Ascending aorta (tissue), 2 donors: ENCODE data around the gene ANKRD11. TPM values are rescaled to one million over a fixed set of nuclear protein-coding genes. Genes with fewer than 3 reads are reported as not detected.

Experiments used
- DNase-seq, 2 donors: peaks; one replicate each; pipeline ENCODE4 v3.0.0-alpha.2; 2019; ENCODE audit warnings: low spot score in 2 of 2
- H3K27ac ChIP-seq, 2 donors: fragments of 200-600 bp; sonication (generic); one replicate each; pipeline ENCODE4 v1.5.1; 2016 to 2017; ENCODE audit warnings: mild to moderate bottlenecking in 1 of 2
- H3K27me3 ChIP-seq: fragments of 200-600 bp; sonication (generic); one replicate; pipeline ENCODE4 v1.5.1; 2017
- H3K36me3 ChIP-seq, 2 donors: fragments of 200-600 bp; sonication (generic); one replicate each; pipeline ENCODE4 v1.5.1; 2016
- H3K4me1 ChIP-seq, 2 donors: fragments of 200-600 bp; sonication (generic); one replicate each; pipeline ENCODE4 v1.5.1; 2016 to 2017; ENCODE audit warnings: mild to moderate bottlenecking in 1 of 2
- H3K4me3 ChIP-seq, 2 donors: fragments of 200-600 bp; sonication (generic); one replicate each; pipeline ENCODE4 v1.5.1; 2016 to 2017; ENCODE audit warnings: mild to moderate bottlenecking in 1 of 2
- H3K9me3 ChIP-seq, 2 donors: fragments of 200-600 bp; sonication (generic); one replicate each; pipeline ENCODE4 v1.5.1; 2016
- intact Hi-C: fragments of 100-400 bp; cut with DNase I; formaldehyde crosslinking; loops from one replicate; pipeline ENCODE4 v1.15.1; 2023
- total RNA-seq: library from RNA; depleted of rRNA; stranded (reverse); fragments of >200 nt; gene quantifications from one replicate; pipeline ENCODE4 v1.1.0, GENCODE V29; 2016
- TF ChIP-seq, protein P1 (sequence below), 3 experiments: fragments of 200-600 bp in 2 of 3; fragments of 450-650 bp in 1 of 3; sonication (generic) in 2 of 3; IDR thresholded peaks; one replicate each; pipeline ENCODE4 v1.5.1; 2016 to 2019; ENCODE audit warnings: antibody characterized with exemption in 3 of 3, mild to moderate bottlenecking in 1 of 3, moderate library complexity in 1 of 3

The ANKRD11 gene
- total RNA-seq, 1 donor from 2014 or later: 124 TPM

DNA sequence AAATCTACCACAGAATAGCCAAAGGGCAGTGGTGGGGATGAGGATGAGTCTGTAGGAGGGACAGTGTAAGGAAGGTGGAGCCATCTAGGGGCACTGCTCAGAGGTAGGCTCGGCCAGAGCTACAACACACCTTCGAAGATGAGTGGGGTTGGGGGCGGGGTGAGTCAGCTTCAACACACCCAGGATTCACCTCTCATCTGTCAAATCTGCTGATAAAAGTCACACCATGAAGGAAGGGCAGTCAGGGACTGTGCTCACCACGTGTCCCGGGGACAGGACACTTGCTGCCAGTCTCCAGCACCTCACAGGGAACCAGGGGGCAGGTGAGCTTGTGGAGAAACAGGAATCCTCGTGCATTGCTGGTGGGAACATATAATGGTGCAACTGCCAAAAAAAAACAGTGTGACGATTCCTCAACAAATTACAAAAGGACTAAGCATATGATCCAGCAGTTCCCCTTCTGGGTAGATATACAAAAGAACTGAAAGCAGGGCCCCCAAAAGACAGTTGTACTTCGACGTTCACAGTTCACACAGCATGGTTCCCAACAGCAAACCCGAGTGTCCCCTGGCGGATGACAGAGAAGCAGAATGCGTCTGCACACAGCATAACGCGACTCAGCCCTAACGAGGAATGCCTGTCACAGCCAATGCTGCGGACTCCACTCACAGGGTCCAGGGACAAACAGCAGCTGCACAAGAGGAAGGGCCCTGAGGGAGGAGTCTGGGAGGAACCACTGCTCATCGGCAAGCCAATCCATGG is 133.1 kb downstream of the ANKRD11 start:
- intact Hi-C loops: no loop called here
- H3K36me3 ChIP-seq: no peaks in the 10 kb centered on the region
- H3K4me1 ChIP-seq: peaks cover 5 to 16% of the 10 kb centered on the region in 2 donors
- H3K27ac ChIP-seq: no peak overlapping the region
- TF ChIP-seq, protein P1, sequence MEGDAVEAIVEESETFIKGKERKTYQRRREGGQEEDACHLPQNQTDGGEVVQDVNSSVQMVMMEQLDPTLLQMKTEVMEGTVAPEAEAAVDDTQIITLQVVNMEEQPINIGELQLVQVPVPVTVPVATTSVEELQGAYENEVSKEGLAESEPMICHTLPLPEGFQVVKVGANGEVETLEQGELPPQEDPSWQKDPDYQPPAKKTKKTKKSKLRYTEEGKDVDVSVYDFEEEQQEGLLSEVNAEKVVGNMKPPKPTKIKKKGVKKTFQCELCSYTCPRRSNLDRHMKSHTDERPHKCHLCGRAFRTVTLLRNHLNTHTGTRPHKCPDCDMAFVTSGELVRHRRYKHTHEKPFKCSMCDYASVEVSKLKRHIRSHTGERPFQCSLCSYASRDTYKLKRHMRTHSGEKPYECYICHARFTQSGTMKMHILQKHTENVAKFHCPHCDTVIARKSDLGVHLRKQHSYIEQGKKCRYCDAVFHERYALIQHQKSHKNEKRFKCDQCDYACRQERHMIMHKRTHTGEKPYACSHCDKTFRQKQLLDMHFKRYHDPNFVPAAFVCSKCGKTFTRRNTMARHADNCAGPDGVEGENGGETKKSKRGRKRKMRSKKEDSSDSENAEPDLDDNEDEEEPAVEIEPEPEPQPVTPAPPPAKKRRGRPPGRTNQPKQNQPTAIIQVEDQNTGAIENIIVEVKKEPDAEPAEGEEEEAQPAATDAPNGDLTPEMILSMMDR (IDR thresholded peaks at IDR 0.05): no peak
- DNase-seq: no peak
- no peaks in the 10 kb centered on the region for H3K27me3 ChIP-seq
- no peak overlapping the region for H3K4me3 ChIP-seq
- no peaks in the 10 kb centered on the region for H3K9me3 ChIP-seq

DNA sequence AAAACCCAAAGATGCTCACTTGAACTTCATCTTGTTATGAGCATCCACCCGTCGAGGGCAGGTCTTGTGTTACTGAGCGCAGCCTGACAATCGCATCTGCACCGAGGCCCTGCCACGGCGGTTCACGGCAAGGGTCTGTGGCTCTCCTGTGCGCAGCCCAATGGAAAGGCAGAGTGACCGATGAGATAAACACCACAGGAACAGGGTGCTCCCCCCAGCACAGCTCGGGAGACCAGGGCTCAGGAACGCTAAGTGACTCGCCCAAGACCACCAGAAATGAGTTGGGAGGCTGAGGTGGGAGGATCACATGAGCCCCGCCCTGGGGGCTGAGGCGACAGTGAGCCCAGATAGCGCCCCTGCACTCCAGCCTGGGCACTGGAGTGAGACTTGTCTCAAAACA is 134.7 kb downstream of the ANKRD11 start:
- TF ChIP-seq, protein P1 (IDR thresholded peaks at IDR 0.05): no peak
- no peak for DNase-seq
- Histone ChIP-seq H3K27ac (no peak overlapping the region), H3K4me3 (no peak overlapping the region), H3K27me3 (no peaks in the 10 kb centered on the region), H3K9me3 (no peaks in the 10 kb centered on the region), H3K4me1 (peaks cover 5 to 14% of the 10 kb centered on the region in 2 donors), H3K36me3 (no peaks in the 10 kb centered on the region)
- intact Hi-C loops: no loop called here

DNA sequence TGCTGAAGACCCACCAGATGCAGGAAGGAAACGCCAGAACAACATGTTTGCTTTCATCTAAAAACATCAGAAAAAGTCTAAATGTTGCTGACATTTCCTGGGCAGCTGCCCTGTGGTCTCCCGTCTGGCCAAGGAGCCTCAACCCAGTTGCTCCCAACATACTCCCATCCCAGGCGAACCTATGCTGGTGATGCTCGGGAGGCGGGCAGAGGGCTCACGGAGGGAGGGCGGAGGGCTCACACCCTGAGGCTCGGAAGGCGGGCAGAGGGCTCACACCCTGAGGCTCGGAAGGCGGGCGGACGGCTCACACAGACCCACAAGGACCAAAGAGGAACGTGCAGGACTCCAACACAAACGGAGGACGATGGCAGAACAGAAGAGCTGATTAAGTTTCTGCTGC is 135.4 kb downstream of the ANKRD11 start:
- no peaks in the 10 kb centered on the region for H3K9me3 ChIP-seq
- H3K36me3 ChIP-seq: no peaks in the 10 kb centered on the region
- TF ChIP-seq, protein P1 (IDR thresholded peaks at IDR 0.05): no peak
- H3K4me1 ChIP-seq: peaks cover 5 to 14% of the 10 kb centered on the region in 2 donors
- H3K27ac ChIP-seq: no peak overlapping the region
- H3K27me3 ChIP-seq: no peaks in the 10 kb centered on the region
- DNase-seq: no peak
- no peak overlapping the region for H3K4me3 ChIP-seq
- intact Hi-C loops: no loop called here

GRCh38 chr16:89354325-89354724 is 136.0 kb downstream of the ANKRD11 start:
- Histone ChIP-seq H3K9me3 (no peaks in the 10 kb centered on the region), H3K4me1 (peaks cover 5 to 10% of the 10 kb centered on the region in 2 donors), H3K27me3 (no peaks in the 10 kb centered on the region), H3K36me3 (no peaks in the 10 kb centered on the region), H3K4me3 (no peak overlapping the region), H3K27ac (no peak overlapping the region)
- TF ChIP-seq, protein P1 (IDR thresholded peaks at IDR 0.05): no peak
- intact Hi-C loops: no loop called here
- no peak for DNase-seq

- H3K36me3 ChIP-seq: no peaks in the 10 kb centered on the region
- no peak overlapping the region for H3K4me3 ChIP-seq
- no peaks in the 10 kb centered on the region for H3K4me1 ChIP-seq
- H3K27ac ChIP-seq: no peak overlapping the region
- intact Hi-C loops: no loop called here
- TF ChIP-seq, protein P1 (IDR thresholded peaks at IDR 0.05): no peak
- no peak for DNase-seq
- no peaks in the 10 kb centered on the region for H3K9me3 ChIP-seq
- no peaks in the 10 kb centered on the region for H3K27me3 ChIP-seq
Measured at GRCh38 chr16:89352091-89352681, 138.2 kb downstream of the ANKRD11 start.
